Mucosa of stomach (tissue), 1 donor: ENCODE measurements around the gene GEMIN5.

Experiments used
- H3K27me3 ChIP-seq: one replicate; pipeline ENCODE4 v1.7.0; 2013; ENCODE audit warnings: mild to moderate bottlenecking, low read length; ENCODE audit not compliant: control insufficient read depth, insufficient read depth
- H3K36me3 ChIP-seq: one replicate; pipeline ENCODE4 v1.7.0; 2013; ENCODE audit warnings: low read length; ENCODE audit not compliant: control insufficient read depth, insufficient read depth
- H3K4me1 ChIP-seq: one replicate; pipeline ENCODE4 v1.7.0; 2013; ENCODE audit warnings: mild to moderate bottlenecking, low read length; ENCODE audit not compliant: control insufficient read depth, insufficient read depth
- H3K4me3 ChIP-seq: one replicate; pipeline ENCODE4 v1.7.0; 2013; ENCODE audit warnings: low read length
- H3K9ac ChIP-seq: one replicate; pipeline ENCODE4 v1.7.0; 2013; ENCODE audit warnings: mild to moderate bottlenecking, low read length, moderate library complexity
- H3K9me3 ChIP-seq: one replicate; pipeline ENCODE4 v1.7.0; 2013; ENCODE audit warnings: mild to moderate bottlenecking, low read length, moderate library complexity; ENCODE audit not compliant: control insufficient read depth
- donor health status: Pancreatic carcinoma.

Gene GEMIN5

DNA sequence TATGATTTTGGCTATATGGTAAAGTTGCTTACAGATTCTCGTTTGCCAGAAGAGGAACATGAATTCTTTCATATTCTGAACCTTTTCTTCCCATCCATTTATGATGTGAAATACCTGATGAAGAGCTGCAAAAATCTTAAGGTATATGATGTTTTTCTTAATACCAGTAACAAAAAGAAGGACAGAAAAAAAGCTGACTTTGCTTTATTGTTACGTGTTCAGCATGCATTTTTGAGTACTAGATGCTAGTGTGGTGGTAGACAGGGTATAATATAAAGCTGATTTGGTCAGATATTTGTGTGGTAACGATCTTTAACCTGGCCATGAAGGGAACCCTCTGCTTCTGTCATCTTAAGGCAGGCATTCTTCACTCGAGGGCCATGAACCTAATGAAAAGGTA is 66.3 kb downstream of the GEMIN5 start:
- Histone ChIP-seq H3K9me3 (no peaks in the 10 kb centered on the region), H3K4me3 (no peak overlapping the region), H3K4me1 (no peaks in the 10 kb centered on the region), H3K27me3 (no peaks in the 10 kb centered on the region), H3K9ac (no peak overlapping the region), H3K36me3 (peaks cover 5% of the 10 kb centered on the region)

DNA sequence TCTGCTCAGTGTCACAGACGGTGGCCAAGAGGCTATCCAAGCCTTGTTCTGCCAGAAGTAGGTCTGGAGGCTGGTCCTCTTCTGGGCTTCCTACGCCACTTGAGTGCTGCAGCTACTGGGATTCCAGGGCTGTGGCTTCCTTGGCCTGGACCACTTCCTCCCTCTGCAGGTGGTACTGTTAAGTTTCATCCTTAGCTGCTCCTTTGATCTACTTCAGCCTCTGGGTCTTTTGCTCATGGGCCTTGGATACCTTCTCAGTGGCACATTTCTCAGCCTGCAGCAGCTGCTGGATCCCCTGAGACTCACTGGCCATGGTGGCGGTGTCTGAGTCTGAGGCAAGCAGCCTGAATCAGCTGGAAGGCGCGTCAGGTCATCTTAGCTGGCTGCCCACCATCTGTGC is 69.3 kb downstream of the GEMIN5 start:
- no peak overlapping the region for H3K4me3 ChIP-seq
- no peaks in the 10 kb centered on the region for H3K36me3 ChIP-seq
- H3K27me3 ChIP-seq: no peaks in the 10 kb centered on the region
- H3K9ac ChIP-seq: no peak overlapping the region
- H3K4me1 ChIP-seq: no peaks in the 10 kb centered on the region
- H3K9me3 ChIP-seq: no peaks in the 10 kb centered on the region

DNA sequence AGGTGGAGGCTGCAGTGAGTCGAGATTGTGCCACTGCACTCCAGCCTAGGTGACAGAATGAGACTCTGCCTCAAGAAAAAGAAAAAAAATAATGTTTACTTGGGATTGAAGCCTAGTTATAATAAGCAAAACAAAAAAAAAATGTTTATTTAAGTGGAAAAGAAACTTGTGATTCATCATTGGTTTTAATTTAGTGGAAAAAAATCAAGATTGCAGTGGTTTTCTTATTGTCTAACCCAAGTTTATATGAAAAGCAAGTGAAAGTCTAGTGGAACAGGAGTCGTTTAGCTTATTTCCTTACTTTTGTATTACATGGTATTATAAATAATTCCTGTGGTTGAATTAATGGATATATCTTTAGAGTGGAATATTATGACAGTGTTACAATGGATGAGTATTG is 71.2 kb downstream of the GEMIN5 start:
- Histone ChIP-seq H3K9me3 (no peaks in the 10 kb centered on the region), H3K9ac (no peak overlapping the region), H3K4me1 (no peaks in the 10 kb centered on the region), H3K36me3 (no peaks in the 10 kb centered on the region), H3K27me3 (no peaks in the 10 kb centered on the region), H3K4me3 (no peak overlapping the region)

DNA sequence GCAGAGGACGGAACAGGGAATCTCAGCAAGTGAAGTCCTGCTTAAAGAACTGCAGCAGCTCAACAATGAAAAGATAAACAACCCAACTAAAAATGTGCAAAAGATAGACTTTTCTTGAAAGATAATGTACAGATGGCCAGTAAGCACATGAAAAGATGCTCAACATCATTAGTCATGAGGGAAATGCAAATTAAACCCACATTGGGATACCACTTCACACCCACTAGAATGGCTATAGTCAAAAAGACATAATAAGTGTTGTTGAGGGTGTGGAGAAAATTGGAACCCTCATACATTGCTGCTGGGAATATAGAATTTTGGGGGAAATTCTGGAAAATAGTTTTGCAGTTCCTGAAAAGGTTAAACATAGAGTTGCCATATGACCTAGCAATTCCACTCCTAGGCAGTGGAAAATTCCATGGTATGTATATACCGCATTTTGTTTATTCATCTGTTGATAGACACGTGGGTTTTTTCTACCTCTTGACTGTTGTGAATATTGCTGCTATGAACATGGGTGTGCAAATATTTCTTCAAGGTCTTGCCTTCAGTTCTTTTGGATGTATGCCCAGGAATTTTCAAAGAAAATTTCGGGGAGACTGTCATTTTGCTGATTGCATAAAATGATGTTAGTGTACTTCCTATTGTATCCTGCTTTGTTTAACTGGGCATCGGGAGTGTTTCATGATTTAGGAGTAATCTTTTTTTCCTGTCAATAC is 72.4 kb downstream of the GEMIN5 start:
- H3K4me1 ChIP-seq: peaks cover 2% of the 10 kb centered on the region

DNA sequence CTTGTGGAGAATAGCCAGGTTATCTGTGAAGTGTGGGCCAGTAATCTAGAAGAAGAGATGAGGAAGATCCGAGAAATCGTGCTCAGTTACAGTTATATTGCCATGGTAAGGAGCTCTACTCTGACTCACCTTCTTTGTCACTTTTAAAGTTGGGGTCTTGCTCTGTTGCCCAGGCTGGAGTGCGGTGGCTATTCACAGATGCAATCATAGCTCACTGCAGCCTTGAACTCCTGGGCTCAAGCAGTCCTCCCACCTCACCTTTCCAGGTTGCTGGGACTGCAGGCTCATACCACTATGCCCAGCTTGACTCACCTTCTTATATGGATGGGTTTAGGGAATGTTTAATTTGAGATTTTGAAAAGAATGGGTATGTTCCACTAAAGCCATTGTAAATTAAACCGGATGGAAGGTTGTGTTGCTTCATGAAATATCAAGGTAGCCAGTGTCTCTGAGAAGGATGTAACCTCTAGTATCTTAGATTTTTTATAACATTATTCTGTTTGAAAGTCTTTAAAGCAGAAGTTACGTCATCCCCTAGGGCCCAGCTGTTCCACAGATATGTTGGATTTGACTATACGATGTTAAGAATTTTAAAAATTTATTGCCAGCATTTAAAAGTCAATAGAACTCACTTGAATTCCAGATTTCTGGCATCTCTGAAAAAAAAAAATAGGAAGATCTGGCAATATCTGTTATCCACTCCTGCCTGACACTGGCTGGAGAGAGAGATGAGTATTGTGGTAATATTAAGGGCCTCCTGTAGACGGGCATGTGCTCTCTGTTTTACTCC is 74.5 kb downstream of the GEMIN5 start:
- no peaks in the 10 kb centered on the region for H3K27me3 ChIP-seq
- H3K9me3 ChIP-seq: no peaks in the 10 kb centered on the region
- H3K4me3 ChIP-seq: no peak overlapping the region
- peaks cover 12% of the 10 kb centered on the region for H3K4me1 ChIP-seq
- no peak overlapping the region for H3K9ac ChIP-seq
- H3K36me3 ChIP-seq: no peaks in the 10 kb centered on the region

More for the DNA sequence above, 72.4 kb downstream of the GEMIN5 start:
- Histone ChIP-seq H3K9ac (no peak overlapping the region), H3K36me3 (no peaks in the 10 kb centered on the region), H3K4me3 (no peak overlapping the region), H3K9me3 (no peaks in the 10 kb centered on the region), H3K27me3 (no peaks in the 10 kb centered on the region)

DNA sequence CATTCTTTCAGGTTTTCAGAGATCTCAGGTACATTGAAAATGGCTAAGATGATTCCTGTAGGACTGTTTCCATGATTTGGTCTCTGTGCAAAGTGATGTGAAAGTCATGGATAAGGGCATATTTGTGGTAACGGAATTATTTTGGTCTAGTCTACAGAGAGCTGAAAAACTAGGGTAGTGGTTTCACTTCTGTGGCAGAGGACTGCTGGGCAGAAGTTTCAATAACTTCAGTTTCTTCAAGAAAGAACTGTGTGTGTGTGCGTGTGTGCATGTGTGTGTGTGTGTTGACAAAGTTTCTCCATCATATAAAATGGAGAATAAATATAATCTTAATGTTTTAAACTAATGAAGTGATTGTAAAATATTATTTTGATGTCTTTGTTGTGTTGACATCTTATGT is 75.2 kb downstream of the GEMIN5 start:
- no peaks in the 10 kb centered on the region for H3K9me3 ChIP-seq
- no peak overlapping the region for H3K4me3 ChIP-seq
- H3K9ac ChIP-seq: no peak overlapping the region
- no peaks in the 10 kb centered on the region for H3K27me3 ChIP-seq
- H3K36me3 ChIP-seq: no peaks in the 10 kb centered on the region
- H3K4me1 ChIP-seq: peaks cover 12% of the 10 kb centered on the region

DNA sequence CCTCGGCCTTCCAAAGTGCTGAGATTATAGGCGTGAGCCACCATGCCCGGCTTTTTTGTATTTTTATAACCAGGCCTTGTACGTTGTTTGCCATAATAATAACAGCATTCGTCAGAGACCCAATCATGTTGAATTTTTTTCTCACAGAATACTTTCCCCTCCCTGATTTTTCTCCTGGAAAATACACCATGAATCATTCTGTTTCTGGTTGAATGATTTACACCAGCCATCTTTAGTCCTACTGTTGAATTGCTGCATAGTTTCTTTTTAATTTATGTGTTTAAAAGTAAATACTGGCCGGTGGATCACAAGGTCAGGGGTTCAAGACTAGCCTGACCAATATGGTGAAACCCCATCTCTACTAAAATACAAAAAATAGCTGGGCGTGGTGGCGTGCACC is 76.1 kb downstream of the GEMIN5 start:
- Histone ChIP-seq H3K36me3 (no peaks in the 10 kb centered on the region), H3K9me3 (no peaks in the 10 kb centered on the region), H3K9ac (no peak overlapping the region), H3K27me3 (no peaks in the 10 kb centered on the region), H3K4me3 (no peak overlapping the region), H3K4me1 (peaks cover 15% of the 10 kb centered on the region)

DNA sequence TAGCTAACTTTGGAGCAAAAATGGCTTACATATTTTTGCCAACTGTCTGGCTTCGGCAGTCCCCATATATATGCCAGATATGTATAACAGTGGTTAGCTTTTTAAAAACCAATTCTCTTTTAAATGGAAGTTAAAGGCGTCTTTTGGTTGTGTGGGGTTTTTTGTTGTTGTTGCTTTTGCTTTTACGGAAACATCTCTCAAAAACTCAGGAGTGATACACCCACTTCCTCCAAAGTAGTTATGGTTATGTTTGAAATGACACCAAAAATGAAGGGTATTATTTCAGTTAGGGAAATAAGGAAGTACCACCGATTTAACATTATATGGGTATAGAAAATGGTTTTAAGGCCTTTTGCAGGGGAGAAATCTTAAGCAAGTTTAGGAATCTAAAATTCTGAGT is 77.2 kb downstream of the GEMIN5 start:
- no peaks in the 10 kb centered on the region for H3K27me3 ChIP-seq
- no peaks in the 10 kb centered on the region for H3K9me3 ChIP-seq
- no peak overlapping the region for H3K4me3 ChIP-seq
- no peaks in the 10 kb centered on the region for H3K36me3 ChIP-seq
- H3K9ac ChIP-seq: no peak overlapping the region
- H3K4me1 ChIP-seq: peaks cover 20% of the 10 kb centered on the region

DNA sequence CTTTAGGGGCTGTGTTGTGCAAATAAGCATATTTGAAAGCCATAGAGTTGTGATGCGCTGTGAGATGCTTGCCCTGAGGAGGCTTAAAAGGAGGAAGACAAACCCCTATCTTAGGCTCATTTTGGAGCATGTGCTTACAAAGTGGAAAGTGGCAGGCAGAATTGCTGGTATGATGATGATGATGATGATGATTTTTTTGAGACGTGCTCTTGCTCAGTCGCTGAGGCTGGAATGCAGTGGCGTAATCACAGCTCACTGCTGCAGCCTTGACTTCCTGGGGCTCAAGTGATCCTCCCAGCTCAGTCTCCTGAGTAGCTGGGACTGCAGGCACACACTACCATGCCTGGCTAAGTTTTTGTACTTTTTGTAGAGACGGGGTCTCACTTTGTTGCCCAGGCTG is 77.9 kb downstream of the GEMIN5 start:
- no peaks in the 10 kb centered on the region for H3K9me3 ChIP-seq
- H3K9ac ChIP-seq: peak overlapping the region; percentile 91
- peak overlapping the region; percentile 97 for H3K4me3 ChIP-seq
- H3K36me3 ChIP-seq: no peaks in the 10 kb centered on the region
- peaks cover 20% of the 10 kb centered on the region for H3K4me1 ChIP-seq
- H3K27me3 ChIP-seq: no peaks in the 10 kb centered on the region

DNA sequence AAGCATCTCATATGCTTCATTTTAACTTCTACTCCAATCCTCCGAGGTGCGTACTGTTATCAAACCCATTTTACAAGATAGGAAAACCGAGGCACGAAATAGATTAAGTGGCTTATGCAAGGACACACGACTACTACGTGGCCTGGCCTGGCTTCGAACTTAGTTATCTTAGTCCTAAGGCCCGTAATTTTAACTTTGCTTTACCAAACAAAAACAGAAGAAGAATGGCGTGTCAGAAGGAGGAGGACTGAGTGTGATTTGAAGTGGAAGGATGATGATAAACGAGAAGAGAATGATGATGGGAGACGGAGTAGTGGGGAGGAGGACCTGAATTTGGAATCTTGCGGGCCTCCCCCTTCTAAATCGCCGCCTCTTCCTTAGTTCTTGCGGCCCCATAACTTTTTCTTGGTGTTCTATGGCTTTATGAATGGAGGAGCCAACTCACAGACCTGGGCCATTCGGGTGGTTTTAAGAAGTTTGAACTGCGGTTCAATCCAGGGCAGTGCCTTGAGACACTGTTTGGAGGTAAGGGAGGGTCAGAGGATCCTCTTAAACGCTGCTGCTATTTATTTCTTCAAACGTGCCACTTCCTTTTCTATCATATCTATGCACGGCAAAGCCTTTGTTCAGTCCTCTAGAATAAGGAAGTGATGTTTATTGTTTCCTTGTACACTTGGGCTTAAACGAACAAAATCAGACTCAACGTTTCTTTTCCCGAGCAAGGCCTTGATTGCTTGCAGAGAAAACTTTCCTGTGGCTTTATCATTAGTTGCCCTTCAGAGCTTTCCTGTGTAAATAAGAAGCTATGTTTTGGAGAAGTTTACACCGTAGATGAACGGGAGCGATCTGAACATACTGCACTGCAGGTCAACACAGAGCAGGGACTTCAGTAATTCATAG is 78.8 kb downstream of the GEMIN5 start:
- no peaks in the 10 kb centered on the region for H3K27me3 ChIP-seq
- peak overlapping the region; percentile 97 for H3K4me3 ChIP-seq
- peak overlapping the region; percentile 91 for H3K9ac ChIP-seq
- H3K4me1 ChIP-seq: peaks cover 20% of the 10 kb centered on the region
- H3K36me3 ChIP-seq: no peaks in the 10 kb centered on the region
- H3K9me3 ChIP-seq: no peaks in the 10 kb centered on the region

DNA sequence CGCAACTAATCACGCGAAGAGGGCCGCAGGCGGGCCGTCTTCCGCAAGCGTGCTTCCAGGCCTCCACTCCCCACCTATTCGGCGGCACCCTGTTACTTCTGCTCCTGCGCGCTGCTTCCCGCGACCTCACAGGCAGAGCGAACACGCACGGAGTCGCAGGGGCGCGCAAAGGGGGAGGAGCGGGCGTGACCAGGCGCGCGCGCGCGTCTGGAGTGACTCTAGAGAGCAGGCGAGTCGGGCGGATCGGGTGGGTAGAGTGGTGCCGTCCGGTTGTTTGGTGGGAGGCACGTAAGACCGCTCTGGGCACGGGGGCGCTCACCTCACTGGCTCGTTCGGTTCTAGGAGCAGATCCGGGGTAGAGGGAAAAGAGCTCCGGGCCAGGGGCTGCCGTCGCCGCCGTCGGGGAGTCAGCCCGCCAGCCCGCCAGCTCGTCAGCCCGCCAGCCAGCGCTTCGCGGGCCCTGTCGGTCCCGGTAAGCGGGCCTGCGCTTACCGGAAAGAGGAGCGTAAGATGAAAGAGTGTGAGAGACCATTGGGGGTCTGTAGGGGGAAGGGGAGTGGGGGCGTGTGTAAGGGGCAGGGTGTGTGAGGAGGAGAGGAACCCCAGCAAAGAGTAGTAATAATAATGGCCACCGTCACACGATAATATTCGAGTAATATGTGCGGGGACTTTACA is 79.6 kb downstream of the GEMIN5 start, which contains the start of gene CNOT8:
CNOT8 (plus strand) TSS at position 331 of the 675 bp plus-strand sequence. CDS start 4,652 bp downstream, outside the sequence.
- peaks cover 20% of the 10 kb centered on the region for H3K4me1 ChIP-seq
- H3K9me3 ChIP-seq: no peaks in the 10 kb centered on the region
- no peaks in the 10 kb centered on the region for H3K27me3 ChIP-seq
- no peaks in the 10 kb centered on the region for H3K36me3 ChIP-seq
- H3K9ac ChIP-seq: peak within 1 kb of the TSS; percentile 91
- peak within 1 kb of the TSS; percentile 97 for H3K4me3 ChIP-seq
